Measurements from ENCODE around the gene UFC1. TPM values are rescaled to one million over a fixed set of nuclear protein-coding genes. Genes with fewer than 3 reads are reported as not detected.

The UFC1 gene
- total and polyA plus RNA-seq, 2 experiments from 2014 or later: 57.5 to 77.0 TPM

DNA sequence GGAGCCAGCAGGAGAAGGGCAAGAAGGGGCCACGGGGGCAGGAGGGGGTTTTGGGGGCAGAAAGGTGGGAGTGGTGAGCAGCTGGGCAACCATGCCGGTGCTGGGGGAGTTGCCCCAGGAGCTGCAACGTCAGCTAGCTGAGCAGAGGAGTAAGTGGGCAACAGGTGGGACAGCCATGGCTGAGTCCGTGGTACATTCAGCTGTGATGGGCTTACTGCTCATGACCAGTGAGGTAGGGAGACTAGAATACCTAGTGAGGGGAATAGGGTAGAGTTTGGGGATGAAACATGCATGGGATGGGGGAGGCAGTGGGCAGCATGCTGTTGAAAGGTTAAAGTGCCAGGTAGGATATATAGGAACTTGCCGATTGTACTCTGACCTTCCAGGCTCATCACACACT lies 7.9 kb downstream of the UFC1 start (continued):
- TF ChIP-seq, protein P1, sequence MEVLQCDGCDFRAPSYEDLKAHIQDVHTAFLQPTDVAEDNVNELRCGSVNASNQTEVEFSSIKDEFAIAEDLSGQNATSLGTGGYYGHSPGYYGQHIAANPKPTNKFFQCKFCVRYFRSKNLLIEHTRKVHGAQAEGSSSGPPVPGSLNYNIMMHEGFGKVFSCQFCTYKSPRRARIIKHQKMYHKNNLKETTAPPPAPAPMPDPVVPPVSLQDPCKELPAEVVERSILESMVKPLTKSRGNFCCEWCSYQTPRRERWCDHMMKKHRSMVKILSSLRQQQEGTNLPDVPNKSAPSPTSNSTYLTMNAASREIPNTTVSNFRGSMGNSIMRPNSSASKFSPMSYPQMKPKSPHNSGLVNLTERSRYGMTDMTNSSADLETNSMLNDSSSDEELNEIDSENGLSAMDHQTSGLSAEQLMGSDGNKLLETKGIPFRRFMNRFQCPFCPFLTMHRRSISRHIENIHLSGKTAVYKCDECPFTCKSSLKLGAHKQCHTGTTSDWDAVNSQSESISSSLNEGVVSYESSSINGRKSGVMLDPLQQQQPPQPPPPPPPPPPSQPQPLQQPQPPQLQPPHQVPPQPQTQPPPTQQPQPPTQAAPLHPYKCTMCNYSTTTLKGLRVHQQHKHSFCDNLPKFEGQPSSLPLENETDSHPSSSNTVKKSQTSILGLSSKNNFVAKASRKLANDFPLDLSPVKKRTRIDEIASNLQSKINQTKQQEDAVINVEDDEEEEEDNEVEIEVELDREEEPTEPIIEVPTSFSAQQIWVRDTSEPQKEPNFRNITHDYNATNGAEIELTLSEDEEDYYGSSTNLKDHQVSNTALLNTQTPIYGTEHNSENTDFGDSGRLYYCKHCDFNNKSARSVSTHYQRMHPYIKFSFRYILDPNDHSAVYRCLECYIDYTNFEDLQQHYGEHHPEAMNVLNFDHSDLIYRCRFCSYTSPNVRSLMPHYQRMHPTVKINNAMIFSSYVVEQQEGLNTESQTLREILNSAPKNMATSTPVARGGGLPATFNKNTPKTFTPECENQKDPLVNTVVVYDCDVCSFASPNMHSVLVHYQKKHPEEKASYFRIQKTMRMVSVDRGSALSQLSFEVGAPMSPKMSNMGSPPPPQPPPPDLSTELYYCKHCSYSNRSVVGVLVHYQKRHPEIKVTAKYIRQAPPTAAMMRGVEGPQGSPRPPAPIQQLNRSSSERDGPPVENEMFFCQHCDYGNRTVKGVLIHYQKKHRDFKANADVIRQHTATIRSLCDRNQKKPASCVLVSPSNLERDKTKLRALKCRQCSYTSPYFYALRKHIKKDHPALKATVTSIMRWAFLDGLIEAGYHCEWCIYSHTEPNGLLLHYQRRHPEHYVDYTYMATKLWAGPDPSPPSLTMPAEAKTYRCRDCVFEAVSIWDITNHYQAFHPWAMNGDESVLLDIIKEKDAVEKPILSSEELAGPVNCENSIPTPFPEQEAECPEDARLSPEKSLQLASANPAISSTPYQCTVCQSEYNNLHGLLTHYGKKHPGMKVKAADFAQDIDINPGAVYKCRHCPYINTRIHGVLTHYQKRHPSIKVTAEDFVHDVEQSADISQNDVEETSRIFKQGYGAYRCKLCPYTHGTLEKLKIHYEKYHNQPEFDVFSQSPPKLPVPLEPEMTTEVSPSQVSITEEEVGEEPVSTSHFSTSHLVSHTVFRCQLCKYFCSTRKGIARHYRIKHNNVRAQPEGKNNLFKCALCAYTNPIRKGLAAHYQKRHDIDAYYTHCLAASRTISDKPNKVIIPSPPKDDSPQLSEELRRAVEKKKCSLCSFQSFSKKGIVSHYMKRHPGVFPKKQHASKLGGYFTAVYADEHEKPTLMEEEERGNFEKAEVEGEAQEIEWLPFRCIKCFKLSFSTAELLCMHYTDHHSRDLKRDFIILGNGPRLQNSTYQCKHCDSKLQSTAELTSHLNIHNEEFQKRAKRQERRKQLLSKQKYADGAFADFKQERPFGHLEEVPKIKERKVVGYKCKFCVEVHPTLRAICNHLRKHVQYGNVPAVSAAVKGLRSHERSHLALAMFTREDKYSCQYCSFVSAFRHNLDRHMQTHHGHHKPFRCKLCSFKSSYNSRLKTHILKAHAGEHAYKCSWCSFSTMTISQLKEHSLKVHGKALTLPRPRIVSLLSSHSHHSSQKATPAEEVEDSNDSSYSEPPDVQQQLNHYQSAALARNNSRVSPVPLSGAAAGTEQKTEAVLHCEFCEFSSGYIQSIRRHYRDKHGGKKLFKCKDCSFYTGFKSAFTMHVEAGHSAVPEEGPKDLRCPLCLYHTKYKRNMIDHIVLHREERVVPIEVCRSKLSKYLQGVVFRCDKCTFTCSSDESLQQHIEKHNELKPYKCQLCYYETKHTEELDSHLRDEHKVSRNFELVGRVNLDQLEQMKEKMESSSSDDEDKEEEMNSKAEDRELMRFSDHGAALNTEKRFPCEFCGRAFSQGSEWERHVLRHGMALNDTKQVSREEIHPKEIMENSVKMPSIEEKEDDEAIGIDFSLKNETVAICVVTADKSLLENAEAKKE (CRISPR knock-in tag; IDR thresholded peaks at IDR 0.05): no peak
- no peak for TF ChIP-seq NANOG (IDR thresholded peaks at IDR 0.05; ENCODE audit: borderline replicate concordance)

DNA sequence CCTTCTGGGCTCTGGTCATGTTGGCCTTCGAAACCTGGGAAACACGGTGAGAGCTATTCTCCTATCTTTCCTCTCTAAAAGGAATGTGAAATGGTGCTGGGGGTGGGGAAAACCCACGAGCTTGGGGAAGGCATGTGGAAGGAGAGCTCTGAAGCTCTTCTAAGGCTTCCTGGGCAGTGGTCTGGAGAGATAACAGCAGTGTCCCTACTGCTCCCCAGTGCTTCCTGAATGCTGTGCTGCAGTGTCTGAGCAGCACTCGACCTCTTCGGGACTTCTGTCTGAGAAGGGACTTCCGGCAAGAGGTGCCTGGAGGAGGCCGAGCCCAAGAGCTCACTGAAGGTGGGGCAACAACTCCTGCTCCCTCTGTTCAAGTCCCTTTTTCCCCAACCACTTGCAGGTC lies 8.3 kb downstream of the UFC1 start:
- Histone ChIP-seq H3K36me3 (ENCODE audit: insufficient read depth) (no peaks in the 10 kb centered on the region; the same call in none of the 2 replicates), H3K4me2 (no peak overlapping the region), H3K27ac (ENCODE audit: low read depth) (no peak overlapping the region), H3K9me2 (ENCODE audit: insufficient read depth) (no peaks in the 10 kb centered on the region), H3K4me1 (ENCODE audit: insufficient read depth) (peaks cover 16% of the 10 kb centered on the region; the same call in 1 of the 2 replicates), H2AFZ (no peak overlapping the region), H3K27me3 (ENCODE audit: insufficient read depth) (no peaks in the 10 kb centered on the region), H3K4me3 (no peak overlapping the region), H4K20me1 (replicated peaks; ENCODE audit: insufficient read depth) (no peaks in the 10 kb centered on the region), H3K79me2 (replicated peaks; ENCODE audit: insufficient read depth) (peaks cover 5% of the 10 kb centered on the region; the same call in 1 of the 2 replicates), H3F3A (replicated peaks; ENCODE audit: low read depth) (peaks cover 42% of the 10 kb centered on the region)
- ATAC-seq (no peak), DNase-seq (ENCODE audit: low spot score) (no peak)
- peaks cover 31% of the 10 kb centered on the region for H3K4me1 Mint-ChIP-seq
- H3K27ac Mint-ChIP-seq: no peak overlapping the region
- H3K36me3 Mint-ChIP-seq (ENCODE audit: low read depth): peaks cover 43% of the 10 kb centered on the region
- H3K27me3 Mint-ChIP-seq (ENCODE audit: insufficient read depth, low read depth, poor library complexity): peaks cover 23% of the 10 kb centered on the region
- no peak overlapping the region; the same call in 2 of the 3 replicates for H3K4me3 Mint-ChIP-seq
- H3K9me3 Mint-ChIP-seq: no peaks in the 10 kb centered on the region
- TF ChIP-seq NANOG (IDR thresholded peaks at IDR 0.05; ENCODE audit: borderline replicate concordance): no peak
- TF ChIP-seq EZH2phosphoT487 (IDR thresholded peaks at IDR 0.05; ENCODE audit: unreplicated experiment): no peak
- no peak for TF ChIP-seq ZNF331 (CRISPR knock-in tag; IDR thresholded peaks at IDR 0.05; ENCODE audit: low read depth)
- TF ChIP-seq EZH2 (IDR thresholded peaks at IDR 0.05; ENCODE audit: low read depth, unreplicated experiment): no peak
- TF ChIP-seq, protein P2, sequence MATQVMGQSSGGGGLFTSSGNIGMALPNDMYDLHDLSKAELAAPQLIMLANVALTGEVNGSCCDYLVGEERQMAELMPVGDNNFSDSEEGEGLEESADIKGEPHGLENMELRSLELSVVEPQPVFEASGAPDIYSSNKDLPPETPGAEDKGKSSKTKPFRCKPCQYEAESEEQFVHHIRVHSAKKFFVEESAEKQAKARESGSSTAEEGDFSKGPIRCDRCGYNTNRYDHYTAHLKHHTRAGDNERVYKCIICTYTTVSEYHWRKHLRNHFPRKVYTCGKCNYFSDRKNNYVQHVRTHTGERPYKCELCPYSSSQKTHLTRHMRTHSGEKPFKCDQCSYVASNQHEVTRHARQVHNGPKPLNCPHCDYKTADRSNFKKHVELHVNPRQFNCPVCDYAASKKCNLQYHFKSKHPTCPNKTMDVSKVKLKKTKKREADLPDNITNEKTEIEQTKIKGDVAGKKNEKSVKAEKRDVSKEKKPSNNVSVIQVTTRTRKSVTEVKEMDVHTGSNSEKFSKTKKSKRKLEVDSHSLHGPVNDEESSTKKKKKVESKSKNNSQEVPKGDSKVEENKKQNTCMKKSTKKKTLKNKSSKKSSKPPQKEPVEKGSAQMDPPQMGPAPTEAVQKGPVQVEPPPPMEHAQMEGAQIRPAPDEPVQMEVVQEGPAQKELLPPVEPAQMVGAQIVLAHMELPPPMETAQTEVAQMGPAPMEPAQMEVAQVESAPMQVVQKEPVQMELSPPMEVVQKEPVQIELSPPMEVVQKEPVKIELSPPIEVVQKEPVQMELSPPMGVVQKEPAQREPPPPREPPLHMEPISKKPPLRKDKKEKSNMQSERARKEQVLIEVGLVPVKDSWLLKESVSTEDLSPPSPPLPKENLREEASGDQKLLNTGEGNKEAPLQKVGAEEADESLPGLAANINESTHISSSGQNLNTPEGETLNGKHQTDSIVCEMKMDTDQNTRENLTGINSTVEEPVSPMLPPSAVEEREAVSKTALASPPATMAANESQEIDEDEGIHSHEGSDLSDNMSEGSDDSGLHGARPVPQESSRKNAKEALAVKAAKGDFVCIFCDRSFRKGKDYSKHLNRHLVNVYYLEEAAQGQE (IDR thresholded peaks at IDR 0.05; ENCODE audit: unreplicated experiment): no peak
- no peak for TF ChIP-seq JUNB (IDR thresholded peaks at IDR 0.05; ENCODE audit: unreplicated experiment)
- no peak for TF ChIP-seq ZNF114 (CRISPR knock-in tag; IDR thresholded peaks at IDR 0.05)
- TF ChIP-seq STAT1 (IDR thresholded peaks at IDR 0.05; ENCODE audit: unreplicated experiment): no peak
- TF ChIP-seq CTCF (conservative IDR thresholded peaks at IDR 0.05; ENCODE audit: low read depth in 2 of 2): no peak
